Measurements from ENCODE around the gene ELF5. TPM values are rescaled to one million over a fixed set of nuclear protein-coding genes. Genes with fewer than 3 reads are reported as not detected.
A peak's percentile ranks its signal among the peaks of the same experiment; 100 is the strongest.

The ELF5 gene
- total RNA-seq, 1 donor from 2014 or later: 2.1 TPM

DNA sequence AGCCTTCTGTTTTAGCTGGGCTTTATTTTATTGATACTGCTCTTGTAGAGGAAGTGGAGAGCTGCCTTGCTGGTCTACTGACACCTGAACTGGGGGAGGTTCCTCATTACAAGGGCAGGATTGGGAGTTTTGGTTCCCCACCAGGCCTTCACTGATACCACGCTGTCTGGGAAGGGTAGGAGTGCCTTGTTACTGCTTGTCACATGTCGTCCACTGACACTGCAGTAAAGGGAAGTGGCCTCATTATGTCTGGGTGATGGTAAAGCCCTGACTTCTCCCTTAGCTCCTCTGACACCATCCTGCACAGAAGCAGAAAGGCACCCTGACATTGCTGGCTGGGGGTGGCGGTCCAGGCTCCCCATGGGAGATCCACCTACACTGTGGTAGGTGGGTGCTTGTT, 38.7 kb upstream of the ELF5 start:
- TF ChIP-seq, protein P1, sequence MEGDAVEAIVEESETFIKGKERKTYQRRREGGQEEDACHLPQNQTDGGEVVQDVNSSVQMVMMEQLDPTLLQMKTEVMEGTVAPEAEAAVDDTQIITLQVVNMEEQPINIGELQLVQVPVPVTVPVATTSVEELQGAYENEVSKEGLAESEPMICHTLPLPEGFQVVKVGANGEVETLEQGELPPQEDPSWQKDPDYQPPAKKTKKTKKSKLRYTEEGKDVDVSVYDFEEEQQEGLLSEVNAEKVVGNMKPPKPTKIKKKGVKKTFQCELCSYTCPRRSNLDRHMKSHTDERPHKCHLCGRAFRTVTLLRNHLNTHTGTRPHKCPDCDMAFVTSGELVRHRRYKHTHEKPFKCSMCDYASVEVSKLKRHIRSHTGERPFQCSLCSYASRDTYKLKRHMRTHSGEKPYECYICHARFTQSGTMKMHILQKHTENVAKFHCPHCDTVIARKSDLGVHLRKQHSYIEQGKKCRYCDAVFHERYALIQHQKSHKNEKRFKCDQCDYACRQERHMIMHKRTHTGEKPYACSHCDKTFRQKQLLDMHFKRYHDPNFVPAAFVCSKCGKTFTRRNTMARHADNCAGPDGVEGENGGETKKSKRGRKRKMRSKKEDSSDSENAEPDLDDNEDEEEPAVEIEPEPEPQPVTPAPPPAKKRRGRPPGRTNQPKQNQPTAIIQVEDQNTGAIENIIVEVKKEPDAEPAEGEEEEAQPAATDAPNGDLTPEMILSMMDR (IDR thresholded peaks at IDR 0.05; ENCODE audit: unreplicated experiment): no peak
- Mint-ChIP-seq H3K4me1 (ENCODE audit: low read depth) (peaks cover 3% of the 10 kb centered on the region), H3K27me3 (peaks cover 7% of the 10 kb centered on the region), H3K9me3 (ENCODE audit: low read depth) (no peaks in the 10 kb centered on the region), H3K4me3 (ENCODE audit: low read depth) (no peak overlapping the region), H3K27ac (no peak overlapping the region), H3K36me3 (ENCODE audit: insufficient read depth) (no peaks in the 10 kb centered on the region)
- DNase-seq (ENCODE audit: low spot score, unreplicated experiment): no peak

DNA sequence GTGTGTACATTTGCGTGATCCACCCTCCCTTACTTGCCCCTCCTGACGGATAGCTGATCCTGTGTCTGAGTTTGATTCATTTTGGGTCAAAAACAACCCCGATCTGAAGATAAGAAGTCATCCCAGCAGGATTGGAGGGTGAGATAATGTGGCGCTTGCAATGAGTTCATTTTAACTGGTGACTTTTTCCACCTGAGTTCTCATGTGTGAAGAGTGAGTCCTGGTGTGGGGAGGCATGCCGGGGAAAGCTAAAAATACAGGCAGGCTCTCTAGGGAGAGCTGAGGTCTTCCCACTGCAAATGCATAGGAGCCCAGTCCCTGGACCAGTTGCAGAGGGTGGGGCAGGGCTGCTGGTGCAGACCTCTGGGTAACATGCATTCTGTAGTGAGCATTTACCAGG, 35.7 kb upstream of the ELF5 start:
- no peak for DNase-seq (ENCODE audit: low spot score, unreplicated experiment)
- H3K4me3 Mint-ChIP-seq (ENCODE audit: low read depth): no peak overlapping the region
- H3K36me3 Mint-ChIP-seq (ENCODE audit: insufficient read depth): no peaks in the 10 kb centered on the region
- peaks cover 8% of the 10 kb centered on the region for H3K4me1 Mint-ChIP-seq (ENCODE audit: low read depth)
- H3K9me3 Mint-ChIP-seq (ENCODE audit: low read depth): no peaks in the 10 kb centered on the region
- TF ChIP-seq, protein P1 (IDR thresholded peaks at IDR 0.05; ENCODE audit: unreplicated experiment): no peak
- peaks cover 10% of the 10 kb centered on the region for H3K27me3 Mint-ChIP-seq
- H3K27ac Mint-ChIP-seq: no peak overlapping the region

GRCh38 chr11:34548278-34548677, 34.7 kb upstream of the ELF5 start:
- Mint-ChIP-seq H3K4me1 (ENCODE audit: low read depth) (peaks cover 10% of the 10 kb centered on the region), H3K27ac (no peak overlapping the region), H3K36me3 (ENCODE audit: insufficient read depth) (no peaks in the 10 kb centered on the region), H3K27me3 (peaks cover 10% of the 10 kb centered on the region), H3K4me3 (ENCODE audit: low read depth) (no peak overlapping the region), H3K9me3 (ENCODE audit: low read depth) (no peaks in the 10 kb centered on the region)
- TF ChIP-seq, protein P1 (IDR thresholded peaks at IDR 0.05; ENCODE audit: unreplicated experiment): no peak
- no peak for DNase-seq (ENCODE audit: low spot score, unreplicated experiment)

- DNase-seq (ENCODE audit: low spot score, unreplicated experiment): no peak
- H3K27me3 Mint-ChIP-seq: peaks cover 10% of the 10 kb centered on the region
- TF ChIP-seq, protein P1 (IDR thresholded peaks at IDR 0.05; ENCODE audit: unreplicated experiment): no peak
- H3K36me3 Mint-ChIP-seq (ENCODE audit: insufficient read depth): no peaks in the 10 kb centered on the region
- H3K9me3 Mint-ChIP-seq (ENCODE audit: low read depth): no peaks in the 10 kb centered on the region
- H3K27ac Mint-ChIP-seq: peak overlapping the region; percentile 62
- peaks cover 10% of the 10 kb centered on the region for H3K4me1 Mint-ChIP-seq (ENCODE audit: low read depth)
- H3K4me3 Mint-ChIP-seq (ENCODE audit: low read depth): no peak overlapping the region
Measured at GRCh38 chr11:34546511-34547209, 33.1 kb upstream of the ELF5 start.

- DNase-seq (ENCODE audit: low spot score, unreplicated experiment): no peak
- Mint-ChIP-seq H3K27me3 (peaks cover 7% of the 10 kb centered on the region), H3K27ac (no peak overlapping the region), H3K9me3 (ENCODE audit: low read depth) (no peaks in the 10 kb centered on the region), H3K4me1 (ENCODE audit: low read depth) (peaks cover 8% of the 10 kb centered on the region), H3K4me3 (ENCODE audit: low read depth) (no peak overlapping the region), H3K36me3 (ENCODE audit: insufficient read depth) (no peaks in the 10 kb centered on the region)
- TF ChIP-seq, protein P1 (IDR thresholded peaks at IDR 0.05; ENCODE audit: unreplicated experiment): no peak
Measured at GRCh38 chr11:34542089-34542488, 28.5 kb upstream of the ELF5 start.

All from progenitor cell of endocrine pancreas (in vitro differentiated cells).